Caco-2 (cell line): Measurements from ENCODE around the gene PROZ. TPM values are rescaled to one million over a fixed set of nuclear protein-coding genes. Genes with fewer than 3 reads are reported as not detected.

ENCODE experiments used
- BruUV-seq: library from RNA; stranded (reverse); fragments of 400-500 nt; replicated peaks from 2 replicates; lab custom pipeline; 2021; lab: Mats Ljungman, UMichigan
- CTCF ChIA-PET: fragments of 300-600 bp; sonication (Branson Sonifier 250); formaldehyde crosslinking; loops from one replicate; lab custom pipeline; 2022; ENCODE audit warnings: antibody characterized with exemption; lab: Charles Lee
- POLR2A ChIA-PET: fragments of 300-600 bp; sonication (Branson Sonifier 250); formaldehyde crosslinking; loops from one replicate; lab custom pipeline; 2022; ENCODE audit warnings: antibody characterized with exemption; lab: Charles Lee
- DNase-seq, 2 experiments: peaks; one replicate each; pipeline versions ENCODE4 v3.0.0 to v3.0.0-alpha.2; 2020 to 2022
- H3K27me3 ChIP-seq: replicated peaks from 2 replicates; pipeline ENCODE4 v1.6.0; 2011; ENCODE audit warnings: low read length; ENCODE audit not compliant: control insufficient read depth, insufficient read depth
- H3K36me3 ChIP-seq: 2 replicates; pipeline ENCODE4 v1.5.1; 2011; ENCODE audit warnings: low read length; ENCODE audit not compliant: control insufficient read depth, insufficient read depth
- H3K4me1 ChIP-seq: fragments of 250-450 bp; sonication (Bioruptor Pico); 2 replicates; pipeline ENCODE4 v1.5.1; 2020; ENCODE audit warnings: mild to moderate bottlenecking
- H3K4me3 ChIP-seq: 2 replicates; pipeline ENCODE4 v1.5.1; 2011; ENCODE audit warnings: low read depth, mild to moderate bottlenecking, control low read depth, low read length
- H3K9me3 ChIP-seq: fragments of 250-450 bp; sonication (Bioruptor Pico); 2 replicates; pipeline ENCODE4 v1.5.1; 2020; ENCODE audit warnings: mild to moderate bottlenecking, moderate library complexity
- H3K27ac Mint-ChIP-seq: one replicate; pipeline ENCODE4 v1.8.0; 2022; ENCODE audit warnings: mixed read lengths; ENCODE audit not compliant: unreplicated experiment
- H3K27me3 Mint-ChIP-seq: one replicate; pipeline ENCODE4 v1.8.0; 2022; ENCODE audit warnings: mixed read lengths; ENCODE audit not compliant: insufficient read depth, unreplicated experiment
- H3K36me3 Mint-ChIP-seq: one replicate; pipeline ENCODE4 v1.8.0; 2022; ENCODE audit warnings: mild to moderate bottlenecking, mixed read lengths; ENCODE audit not compliant: insufficient read depth, unreplicated experiment
- H3K4me1 Mint-ChIP-seq: one replicate; pipeline ENCODE4 v1.8.0; 2022; ENCODE audit warnings: low read depth, mixed read lengths; ENCODE audit not compliant: unreplicated experiment
- H3K4me3 Mint-ChIP-seq: one replicate; pipeline ENCODE4 v1.8.0; 2022; ENCODE audit warnings: mild to moderate bottlenecking, moderate library complexity, mixed read lengths; ENCODE audit not compliant: unreplicated experiment
- H3K9me3 Mint-ChIP-seq: one replicate; pipeline ENCODE4 v1.8.0; 2022; ENCODE audit warnings: mixed read lengths; ENCODE audit not compliant: unreplicated experiment
- intact Hi-C: fragments of 100-400 bp; cut with micrococcal nuclease; formaldehyde crosslinking; loops from one replicate; pipeline ENCODE4 v1.10.0; 2022; ENCODE audit not compliant: unreplicated experiment
- total RNA-seq: library from RNA; stranded (reverse); gene quantifications from 2 replicates; pipeline ENCODE4 v1.2.3, GENCODE V29; 2022
- TF ChIP-seq, protein P1 (sequence below), 2 experiments: fragments of 200-600 bp in 1 of 2; IDR thresholded peaks; 1 replicate in 1 of 2; 2 replicates in 1 of 2; pipeline versions ENCODE4 v1.5.1 to v1.8.0; 2011 to 2022; ENCODE audit warnings: antibody characterized with exemption in 1 of 2, control low read depth in 1 of 2, inconsistent platforms in 1 of 2, low read depth in 1 of 2, low read length in 1 of 2, mild to moderate bottlenecking in 1 of 2, moderate library complexity in 1 of 2; ENCODE audit not compliant: insufficient read depth in 1 of 2, severe bottlenecking in 1 of 2, unreplicated experiment in 1 of 2

PROZ gene
- total RNA-seq, 1 experiment from 2014 or later, result not detected

DNA sequence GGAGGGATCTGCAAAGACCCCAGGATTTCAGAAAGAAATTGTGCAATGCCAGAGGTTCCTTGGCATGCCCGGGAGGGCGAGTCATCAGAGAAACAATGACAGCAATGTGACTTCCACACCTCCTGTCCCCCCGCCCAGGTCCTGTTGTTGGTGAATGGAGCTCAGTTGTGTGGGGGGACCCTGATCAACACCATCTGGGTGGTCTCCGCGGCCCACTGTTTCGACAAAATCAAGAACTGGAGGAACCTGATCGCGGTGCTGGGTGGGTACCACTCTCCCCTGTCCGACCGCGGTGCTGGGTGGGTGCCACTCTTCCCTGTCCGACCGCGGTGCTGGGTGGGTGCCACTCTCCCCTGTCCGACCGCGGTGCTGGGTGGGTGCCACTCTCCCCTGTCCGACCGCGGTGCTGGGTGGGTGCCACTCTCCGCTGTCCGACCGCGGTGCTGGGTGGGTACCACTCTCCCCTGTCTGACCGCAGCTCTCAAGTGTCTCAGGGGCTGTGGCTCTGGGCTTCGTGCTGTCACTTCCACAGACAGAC lies 41.0 kb upstream of the PROZ start:
- H3K36me3 Mint-ChIP-seq, result peaks cover 2% of the 10 kb centered on the region
- peak overlapping the region; percentile 29 for H3K27ac Mint-ChIP-seq
- no peaks in the 10 kb centered on the region for H3K4me1 Mint-ChIP-seq
- H3K4me3 ChIP-seq, result no peak overlapping the region
- ChIA-PET POLR2A (no interaction called here), CTCF (no interaction called here)
- DNase-seq, result peak in 1 of 2 experiments; percentile 44
- peaks cover 17% of the 10 kb centered on the region for H3K4me1 ChIP-seq
- no peaks in the 10 kb centered on the region for H3K27me3 Mint-ChIP-seq
- intact Hi-C loops, result no loop called here
- no peak overlapping the region for H3K4me3 Mint-ChIP-seq
- BruUV-seq, result no TSS peak
- H3K9me3 ChIP-seq, result no peaks in the 10 kb centered on the region
- no peaks in the 10 kb centered on the region for H3K9me3 Mint-ChIP-seq
- no peaks in the 10 kb centered on the region for H3K27me3 ChIP-seq
- no peaks in the 10 kb centered on the region for H3K36me3 ChIP-seq
- TF ChIP-seq, protein P1, sequence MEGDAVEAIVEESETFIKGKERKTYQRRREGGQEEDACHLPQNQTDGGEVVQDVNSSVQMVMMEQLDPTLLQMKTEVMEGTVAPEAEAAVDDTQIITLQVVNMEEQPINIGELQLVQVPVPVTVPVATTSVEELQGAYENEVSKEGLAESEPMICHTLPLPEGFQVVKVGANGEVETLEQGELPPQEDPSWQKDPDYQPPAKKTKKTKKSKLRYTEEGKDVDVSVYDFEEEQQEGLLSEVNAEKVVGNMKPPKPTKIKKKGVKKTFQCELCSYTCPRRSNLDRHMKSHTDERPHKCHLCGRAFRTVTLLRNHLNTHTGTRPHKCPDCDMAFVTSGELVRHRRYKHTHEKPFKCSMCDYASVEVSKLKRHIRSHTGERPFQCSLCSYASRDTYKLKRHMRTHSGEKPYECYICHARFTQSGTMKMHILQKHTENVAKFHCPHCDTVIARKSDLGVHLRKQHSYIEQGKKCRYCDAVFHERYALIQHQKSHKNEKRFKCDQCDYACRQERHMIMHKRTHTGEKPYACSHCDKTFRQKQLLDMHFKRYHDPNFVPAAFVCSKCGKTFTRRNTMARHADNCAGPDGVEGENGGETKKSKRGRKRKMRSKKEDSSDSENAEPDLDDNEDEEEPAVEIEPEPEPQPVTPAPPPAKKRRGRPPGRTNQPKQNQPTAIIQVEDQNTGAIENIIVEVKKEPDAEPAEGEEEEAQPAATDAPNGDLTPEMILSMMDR (IDR thresholded peaks at IDR 0.05; ENCODE audit: insufficient read depth in 1 of 2, low read depth in 1 of 2, low read length in 1 of 2, severe bottlenecking in 1 of 2, unreplicated experiment in 1 of 2), result no peak

DNA sequence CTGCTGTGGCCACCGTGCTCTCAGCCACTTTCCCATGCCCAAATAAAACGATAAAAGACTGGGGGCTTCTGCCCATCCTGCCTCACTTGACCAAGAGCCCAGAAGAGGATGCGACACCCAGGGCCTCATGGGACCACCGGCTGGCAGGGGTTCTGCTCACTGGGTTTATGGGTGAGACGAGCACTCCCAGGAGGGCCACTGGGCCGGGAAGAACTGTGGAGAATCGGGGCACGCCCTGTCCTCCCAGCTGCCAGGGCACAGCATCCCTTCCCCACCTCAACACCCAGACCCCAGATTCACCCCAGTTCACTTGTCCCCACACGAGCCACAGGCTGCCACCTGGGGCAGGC lies 40.6 kb upstream of the PROZ start:
- TF ChIP-seq, protein P1 (IDR thresholded peaks at IDR 0.05; ENCODE audit: insufficient read depth in 1 of 2, low read depth in 1 of 2, low read length in 1 of 2, severe bottlenecking in 1 of 2, unreplicated experiment in 1 of 2), result no peak
- H3K4me1 ChIP-seq, result peaks cover 20% of the 10 kb centered on the region
- Mint-ChIP-seq H3K36me3 (peaks cover 6% of the 10 kb centered on the region), H3K4me1 (peaks cover 3% of the 10 kb centered on the region), H3K4me3 (no peak overlapping the region), H3K9me3 (no peaks in the 10 kb centered on the region), H3K27ac (no peak overlapping the region), H3K27me3 (no peaks in the 10 kb centered on the region)
- POLR2A ChIA-PET, result no interaction called here
- H3K27me3 ChIP-seq, result no peaks in the 10 kb centered on the region
- CTCF ChIA-PET, result no interaction called here
- no peaks in the 10 kb centered on the region for H3K9me3 ChIP-seq
- BruUV-seq, result no TSS peak
- H3K4me3 ChIP-seq, result no peak overlapping the region
- intact Hi-C loops, result no loop called here
- no peaks in the 10 kb centered on the region for H3K36me3 ChIP-seq
- DNase-seq, result no peak

DNA sequence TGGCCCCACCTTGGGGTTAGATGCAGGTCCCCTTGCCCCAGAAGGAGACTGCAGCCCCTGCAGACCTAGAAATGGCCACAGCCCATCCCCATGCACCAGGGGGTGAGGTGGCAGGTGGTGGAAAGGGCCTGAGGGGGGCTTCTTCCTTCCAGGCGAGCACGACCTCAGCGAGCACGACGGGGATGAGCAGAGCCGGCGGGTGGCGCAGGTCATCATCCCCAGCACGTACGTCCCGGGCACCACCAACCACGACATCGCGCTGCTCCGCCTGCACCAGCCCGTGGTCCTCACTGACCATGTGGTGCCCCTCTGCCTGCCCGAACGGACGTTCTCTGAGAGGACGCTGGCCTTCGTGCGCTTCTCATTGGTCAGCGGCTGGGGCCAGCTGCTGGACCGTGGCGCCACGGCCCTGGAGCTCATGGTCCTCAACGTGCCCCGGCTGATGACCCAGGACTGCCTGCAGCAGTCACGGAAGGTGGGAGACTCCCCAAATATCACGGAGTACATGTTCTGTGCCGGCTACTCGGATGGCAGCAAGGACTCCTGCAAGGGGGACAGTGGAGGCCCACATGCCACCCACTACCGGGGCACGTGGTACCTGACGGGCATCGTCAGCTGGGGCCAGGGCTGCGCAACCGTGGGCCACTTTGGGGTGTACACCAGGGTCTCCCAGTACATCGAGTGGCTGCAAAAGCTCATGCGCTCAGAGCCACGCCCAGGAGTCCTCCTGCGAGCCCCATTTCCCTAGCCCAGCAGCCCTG lies 40.0 kb upstream of the PROZ start:
- no peak overlapping the region for H3K27ac Mint-ChIP-seq

More for the DNA sequence above, 40.0 kb upstream of the PROZ start:
- Histone ChIP-seq H3K4me3 (no peak overlapping the region), H3K36me3 (no peaks in the 10 kb centered on the region), H3K4me1 (peaks cover 25% of the 10 kb centered on the region), H3K9me3 (no peaks in the 10 kb centered on the region), H3K27me3 (no peaks in the 10 kb centered on the region)
- peaks cover 10% of the 10 kb centered on the region for H3K36me3 Mint-ChIP-seq
- no TSS peak for BruUV-seq
- DNase-seq, result no peak
- no peaks in the 10 kb centered on the region for H3K27me3 Mint-ChIP-seq
- H3K4me3 Mint-ChIP-seq, result peak overlapping the region; percentile 15
- H3K4me1 Mint-ChIP-seq, result peaks cover 8% of the 10 kb centered on the region
- TF ChIP-seq, protein P1 (IDR thresholded peaks at IDR 0.05; ENCODE audit: insufficient read depth in 1 of 2, low read depth in 1 of 2, low read length in 1 of 2, severe bottlenecking in 1 of 2, unreplicated experiment in 1 of 2), result no peak
- intact Hi-C loops, result no loop called here
- no peaks in the 10 kb centered on the region for H3K9me3 Mint-ChIP-seq
- ChIA-PET POLR2A (no interaction called here), CTCF (no interaction called here)
